ENCODE measurements around the gene OSBP2.

The OSBP2 gene

DNA sequence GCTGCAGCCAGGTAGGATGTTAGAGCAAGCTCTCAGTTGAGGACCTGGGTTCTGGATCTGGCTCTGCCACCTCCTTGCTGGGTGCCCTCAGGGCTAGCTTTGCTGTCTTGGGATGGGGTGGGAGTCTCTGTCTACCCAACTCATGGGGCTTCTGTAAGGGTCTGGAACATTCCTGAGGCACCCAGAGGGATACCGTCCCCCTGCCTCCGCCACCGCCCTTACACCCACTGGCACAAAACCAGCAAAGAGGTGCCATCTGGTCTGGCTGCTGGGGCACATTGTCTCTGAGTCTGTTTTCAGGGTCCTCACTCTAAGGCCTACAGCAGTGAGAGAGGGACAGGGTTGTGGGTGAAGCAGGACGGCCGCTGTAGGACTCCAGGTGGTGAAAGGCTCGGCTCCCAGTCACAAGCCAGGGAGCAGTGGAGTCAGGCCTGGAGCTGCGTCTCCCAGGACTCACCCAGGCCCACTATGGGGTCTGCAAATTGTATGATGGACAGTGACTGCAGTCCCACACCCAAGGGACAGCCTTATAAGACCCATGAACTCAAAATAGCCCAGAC, 189.0 kb downstream of the OSBP2 start:
- TF ChIP-seq ARNTL (CRISPR knock-in tag; IDR thresholded peaks at IDR 0.05; ENCODE audit: borderline replicate concordance, low read depth), result no peak
- TF ChIP-seq RARB (CRISPR knock-in tag; IDR thresholded peaks at IDR 0.05), result no peak
- no peak for TF ChIP-seq ISL1 (CRISPR knock-in tag; IDR thresholded peaks at IDR 0.05)
- TF ChIP-seq TCF4 (CRISPR knock-in tag; IDR thresholded peaks at IDR 0.05; ENCODE audit: borderline replicate concordance), result no peak
- no peak for TF ChIP-seq ZNF565 (CRISPR knock-in tag; conservative IDR thresholded peaks at IDR 0.05; ENCODE audit: low read depth)
- TF ChIP-seq ESRRG (CRISPR knock-in tag; IDR thresholded peaks at IDR 0.05), result no peak
- TF ChIP-seq BACH2 (CRISPR knock-in tag; IDR thresholded peaks at IDR 0.05; ENCODE audit: borderline replicate concordance), result no peak
- TF ChIP-seq PATZ1 (CRISPR knock-in tag; IDR thresholded peaks at IDR 0.05; ENCODE audit: borderline replicate concordance), result no peak
- no peak for TF ChIP-seq SNAI2 (CRISPR knock-in tag; IDR thresholded peaks at IDR 0.05)
- TF ChIP-seq TOX (CRISPR knock-in tag; IDR thresholded peaks at IDR 0.05; ENCODE audit: borderline replicate concordance), result no peak
- TF ChIP-seq POU6F1 (CRISPR knock-in tag; IDR thresholded peaks at IDR 0.05; ENCODE audit: borderline replicate concordance, low read depth), result no peak
- ATAC-seq, result no peak

DNA sequence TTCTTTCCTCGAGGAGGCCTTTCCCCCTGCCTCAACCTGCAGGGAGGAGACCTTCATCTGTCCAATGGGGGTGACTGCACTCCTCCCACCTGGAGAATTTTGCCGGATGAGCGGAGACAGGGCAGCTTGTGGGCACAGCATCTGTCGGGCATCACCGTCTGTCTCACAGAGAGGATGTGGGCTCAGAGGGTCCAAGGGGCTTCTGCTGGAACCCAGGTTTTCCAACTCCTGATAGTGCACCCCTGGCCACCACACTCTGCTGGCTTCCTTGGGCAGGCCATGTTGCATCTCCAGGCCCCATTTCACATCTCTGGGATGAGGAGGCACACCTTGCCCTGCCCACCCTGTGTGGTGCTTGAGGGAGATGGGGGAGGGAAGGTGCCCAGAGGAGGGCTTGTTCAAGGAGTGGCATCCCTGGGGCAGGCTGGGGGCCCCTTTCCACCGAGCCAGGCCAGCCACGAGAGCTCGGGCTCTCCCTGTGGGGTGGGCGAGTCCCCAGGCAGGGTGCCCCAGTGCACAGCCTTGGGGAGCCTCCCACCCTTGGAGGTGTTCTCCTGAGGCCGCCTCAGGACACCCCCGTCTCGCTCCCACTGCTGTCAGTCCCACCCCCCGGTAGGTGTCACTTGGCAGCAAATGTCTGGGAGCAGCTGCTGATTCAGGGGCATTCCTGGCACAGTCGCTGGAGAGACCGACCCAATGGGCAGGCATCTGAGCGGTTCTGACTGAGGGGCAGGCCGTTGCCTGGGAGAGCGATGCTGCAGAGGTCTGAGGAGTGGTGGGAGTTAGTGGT, 189.7 kb downstream of the OSBP2 start:
- TF ChIP-seq BACH2 (CRISPR knock-in tag; IDR thresholded peaks at IDR 0.05; ENCODE audit: borderline replicate concordance), result no peak
- TF ChIP-seq CSDC2 (CRISPR knock-in tag; IDR thresholded peaks at IDR 0.05), result no peak
- no peak for TF ChIP-seq ISL1 (CRISPR knock-in tag; IDR thresholded peaks at IDR 0.05)
- TF ChIP-seq TCF4 (CRISPR knock-in tag; IDR thresholded peaks at IDR 0.05; ENCODE audit: borderline replicate concordance), result no peak
- no peak for TF ChIP-seq PATZ1 (CRISPR knock-in tag; IDR thresholded peaks at IDR 0.05; ENCODE audit: borderline replicate concordance)
- TF ChIP-seq, protein P1, sequence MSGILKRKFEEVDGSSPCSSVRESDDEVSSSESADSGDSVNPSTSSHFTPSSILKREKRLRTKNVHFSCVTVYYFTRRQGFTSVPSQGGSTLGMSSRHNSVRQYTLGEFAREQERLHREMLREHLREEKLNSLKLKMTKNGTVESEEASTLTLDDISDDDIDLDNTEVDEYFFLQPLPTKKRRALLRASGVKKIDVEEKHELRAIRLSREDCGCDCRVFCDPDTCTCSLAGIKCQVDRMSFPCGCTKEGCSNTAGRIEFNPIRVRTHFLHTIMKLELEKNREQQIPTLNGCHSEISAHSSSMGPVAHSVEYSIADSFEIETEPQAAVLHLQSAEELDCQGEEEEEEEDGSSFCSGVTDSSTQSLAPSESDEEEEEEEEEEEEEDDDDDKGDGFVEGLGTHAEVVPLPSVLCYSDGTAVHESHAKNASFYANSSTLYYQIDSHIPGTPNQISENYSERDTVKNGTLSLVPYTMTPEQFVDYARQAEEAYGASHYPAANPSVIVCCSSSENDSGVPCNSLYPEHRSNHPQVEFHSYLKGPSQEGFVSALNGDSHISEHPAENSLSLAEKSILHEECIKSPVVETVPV (CRISPR knock-in tag; IDR thresholded peaks at IDR 0.05), result no peak
- no peak for TF ChIP-seq TSHZ2 (CRISPR knock-in tag; IDR thresholded peaks at IDR 0.05)
- TF ChIP-seq ZFP3 (CRISPR knock-in tag; IDR thresholded peaks at IDR 0.05), result no peak
- no peak for TF ChIP-seq POU6F1 (CRISPR knock-in tag; IDR thresholded peaks at IDR 0.05; ENCODE audit: borderline replicate concordance, low read depth)
- TF ChIP-seq TOX (CRISPR knock-in tag; IDR thresholded peaks at IDR 0.05; ENCODE audit: borderline replicate concordance), result no peak
- no peak for TF ChIP-seq GLIS3 (CRISPR knock-in tag; IDR thresholded peaks at IDR 0.05)
- TF ChIP-seq, protein P2, sequence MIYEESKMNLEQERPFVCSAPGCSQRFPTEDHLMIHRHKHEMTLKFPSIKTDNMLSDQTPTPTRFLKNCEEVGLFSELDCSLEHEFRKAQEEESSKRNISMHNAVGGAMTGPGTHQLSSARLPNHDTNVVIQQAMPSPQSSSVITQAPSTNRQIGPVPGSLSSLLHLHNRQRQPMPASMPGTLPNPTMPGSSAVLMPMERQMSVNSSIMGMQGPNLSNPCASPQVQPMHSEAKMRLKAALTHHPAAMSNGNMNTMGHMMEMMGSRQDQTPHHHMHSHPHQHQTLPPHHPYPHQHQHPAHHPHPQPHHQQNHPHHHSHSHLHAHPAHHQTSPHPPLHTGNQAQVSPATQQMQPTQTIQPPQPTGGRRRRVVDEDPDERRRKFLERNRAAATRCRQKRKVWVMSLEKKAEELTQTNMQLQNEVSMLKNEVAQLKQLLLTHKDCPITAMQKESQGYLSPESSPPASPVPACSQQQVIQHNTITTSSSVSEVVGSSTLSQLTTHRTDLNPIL (CRISPR knock-in tag; IDR thresholded peaks at IDR 0.05; ENCODE audit: low read depth), result no peak
- TF ChIP-seq ZC3H10 (CRISPR knock-in tag; IDR thresholded peaks at IDR 0.05), result no peak
- TF ChIP-seq ESRRG (CRISPR knock-in tag; IDR thresholded peaks at IDR 0.05), result no peak
- TF ChIP-seq OSR1 (CRISPR knock-in tag; IDR thresholded peaks at IDR 0.05), result no peak
- ATAC-seq, result no peak

Data from SK-N-SH treated with all-trans-retinoic acid at 6 μM for 48 hours (cell line).